GM12801 (cell line): ENCODE measurements around the gene SHISAL1.

Experiments
- CTCF ChIP-seq: IDR thresholded peaks from one replicate; pipeline ENCODE4 v1.5.1; 2011; ENCODE audit warnings: control low read depth; ENCODE audit not compliant: insufficient read length; ENCODE audit errors: extremely low read depth

SHISAL1 gene

DNA sequence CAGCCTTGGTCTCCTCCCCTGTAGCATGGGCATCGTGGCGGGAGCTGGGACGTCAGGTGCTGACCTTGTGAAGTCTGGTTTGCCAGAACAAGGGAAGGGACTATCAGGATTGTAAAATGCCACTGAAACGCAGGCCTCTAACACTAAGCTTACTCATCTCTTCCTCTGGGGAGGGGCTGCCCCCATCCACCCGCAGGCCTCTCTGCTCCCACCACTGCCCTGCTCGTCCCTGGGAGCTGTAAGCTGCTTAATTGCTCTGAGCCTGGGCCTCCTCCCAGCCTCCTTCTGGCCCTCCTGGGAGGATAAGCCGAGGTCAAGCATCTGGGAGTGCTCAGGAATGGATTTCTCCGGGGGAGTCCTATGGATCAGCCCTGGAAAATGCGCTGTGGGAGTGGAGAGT lies 8.4 kb downstream of the SHISAL1 start:
- TF ChIP-seq CTCF = no peak

DNA sequence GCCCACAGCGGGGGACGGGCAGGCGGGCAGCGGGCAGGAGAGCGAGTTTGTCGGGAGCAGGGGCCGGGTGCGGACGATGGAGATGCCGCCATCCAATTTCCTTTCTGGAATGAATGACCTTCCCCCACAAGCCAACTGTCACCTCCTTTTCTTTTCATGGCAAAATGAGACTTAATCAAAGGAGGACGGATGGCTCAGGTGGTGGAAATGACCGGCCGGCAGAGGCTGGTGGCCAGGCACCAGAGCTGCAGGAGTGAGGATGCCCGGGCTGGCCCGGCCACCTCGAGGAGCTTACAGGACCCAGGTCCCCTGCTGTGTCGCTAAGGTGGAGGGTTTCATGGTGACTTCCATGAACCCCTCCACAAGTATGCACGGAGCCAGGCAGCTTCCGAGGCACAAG lies 11.7 kb downstream of the SHISAL1 start:
- TF ChIP-seq CTCF = no peak

DNA sequence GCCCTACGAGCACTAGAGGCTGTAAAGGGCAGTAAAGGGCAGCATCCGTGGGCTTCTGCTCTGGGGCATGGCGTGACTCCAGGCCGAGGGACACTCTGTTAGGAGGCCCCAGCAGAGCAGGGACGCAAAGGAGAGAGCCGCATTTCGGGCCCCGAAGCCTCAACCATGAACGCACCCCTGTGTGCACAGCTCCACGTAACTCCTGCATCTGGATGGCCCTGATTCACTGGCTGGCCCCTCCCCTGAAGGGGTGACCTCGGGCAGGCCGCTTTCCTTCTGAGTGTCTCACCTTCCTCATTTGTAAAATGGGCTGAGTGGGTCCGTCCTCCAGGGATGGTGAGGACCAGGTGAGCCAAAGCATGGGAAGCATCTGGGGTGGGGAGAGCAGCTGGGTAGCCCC lies 13.6 kb downstream of the SHISAL1 start:
- no peak for TF ChIP-seq CTCF

DNA sequence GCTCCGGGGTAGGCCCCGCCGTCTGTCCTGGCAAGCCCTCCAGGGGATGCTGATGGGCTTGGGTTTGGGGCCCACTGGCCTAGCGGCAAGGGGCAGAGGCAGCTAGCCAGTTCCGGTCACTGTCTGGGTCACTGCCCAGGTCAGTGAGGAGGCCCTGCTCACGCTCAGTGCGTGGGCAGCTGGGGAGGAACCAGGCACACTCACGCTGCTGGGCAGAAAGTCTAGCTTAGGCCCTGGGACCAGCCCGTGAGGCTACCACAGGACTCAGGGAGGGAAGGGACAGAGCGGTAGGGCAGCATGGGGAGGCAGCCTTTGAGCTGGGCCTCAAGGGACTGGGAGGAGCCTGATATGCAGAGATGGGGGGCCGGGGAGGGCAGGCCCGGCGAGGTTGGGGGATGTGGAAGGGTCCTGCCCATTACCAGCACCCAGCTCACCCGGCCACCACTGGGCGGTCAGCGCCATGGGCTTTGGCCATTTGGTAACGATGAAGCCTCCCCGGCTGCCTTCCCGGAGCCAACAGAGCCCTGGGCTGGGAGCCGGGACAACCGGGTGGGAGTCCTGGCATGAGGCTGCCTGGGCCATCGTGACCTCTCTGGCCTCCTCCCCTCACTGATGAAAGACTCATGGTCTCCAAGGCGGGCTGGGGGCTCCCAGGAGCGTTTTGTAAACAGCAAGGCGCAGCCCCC lies 14.2 kb downstream of the SHISAL1 start:
- no peak for TF ChIP-seq CTCF

DNA sequence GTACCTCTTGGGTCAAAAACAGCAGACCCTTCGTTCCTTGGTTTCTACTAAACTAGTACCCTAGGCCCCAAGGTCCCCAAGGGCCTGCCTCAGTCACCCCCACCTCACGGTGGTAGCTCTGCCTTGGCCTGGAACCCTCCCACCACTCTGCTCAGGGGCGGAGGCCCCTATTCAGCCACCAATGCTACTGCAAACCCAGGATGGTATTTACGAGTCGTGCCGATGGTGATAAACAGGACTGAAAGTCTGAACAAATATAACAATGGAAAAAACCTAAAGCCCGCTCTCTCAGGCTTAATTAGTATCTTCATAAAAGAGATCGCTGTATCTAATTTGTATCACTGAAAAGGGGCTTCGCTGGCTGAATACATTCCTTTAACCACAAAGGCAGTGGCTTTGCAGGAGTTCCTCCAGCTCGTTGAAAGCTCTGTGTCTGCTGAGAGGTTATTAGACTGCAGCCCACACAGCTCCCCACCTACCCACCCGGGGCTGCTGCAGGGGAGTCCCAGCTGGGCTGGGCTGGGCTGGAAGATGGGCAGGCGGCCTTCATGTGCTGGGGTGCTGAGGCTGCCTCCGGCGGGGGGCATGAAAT lies 15.2 kb downstream of the SHISAL1 start:
- no peak for TF ChIP-seq CTCF

- TF ChIP-seq CTCF = no peak
Observed at GRCh38 chr22:44295406-44295805, 17.3 kb downstream of the SHISAL1 start.

DNA sequence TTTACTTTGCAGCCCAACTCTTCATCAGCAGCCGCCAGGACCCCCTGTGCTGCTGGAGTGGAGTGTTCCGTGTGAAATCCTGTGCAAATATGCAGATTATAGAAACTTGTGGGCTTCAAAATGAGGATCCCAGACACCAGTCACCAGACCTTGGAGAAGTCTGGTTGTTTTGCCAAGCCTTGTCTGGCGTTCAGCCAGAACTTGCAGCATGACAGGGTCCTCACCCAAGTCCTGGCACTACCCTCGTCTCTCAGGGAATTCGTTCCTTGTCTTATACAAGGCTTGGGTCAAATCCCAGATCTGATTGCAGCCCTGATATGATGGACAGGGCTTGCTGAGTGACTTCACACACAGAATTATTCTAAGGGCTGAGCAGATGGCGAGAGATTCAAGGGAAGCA lies 18.9 kb downstream of the SHISAL1 start:
- no peak for TF ChIP-seq CTCF

DNA sequence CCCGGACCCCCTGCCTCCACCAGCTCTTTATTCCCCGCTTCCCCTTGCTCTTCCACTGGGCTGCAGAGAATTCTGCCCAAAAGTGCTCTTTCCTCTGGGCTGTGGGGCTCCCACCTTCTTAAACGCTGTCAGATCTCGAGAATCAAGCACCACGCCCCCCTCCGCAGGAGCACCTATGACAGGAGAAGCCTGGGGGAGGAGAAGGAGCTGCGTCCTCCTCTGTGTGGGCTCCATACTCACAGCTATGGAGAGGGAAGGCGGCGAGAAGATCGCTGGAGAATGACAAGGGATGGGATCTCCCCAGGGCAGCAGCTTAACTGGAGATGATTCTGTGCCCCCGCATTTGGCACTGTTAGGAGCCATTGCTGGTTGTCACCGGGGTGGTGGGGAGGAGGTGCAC lies 19.7 kb downstream of the SHISAL1 start:
- no peak for TF ChIP-seq CTCF
